WTC11 (cell line): Measurements from ENCODE around the gene NCKAP5. TPM values are rescaled to one million over a fixed set of nuclear protein-coding genes. Genes with fewer than 3 reads are reported as not detected.

Source experiments
- ATAC-seq: fragments of 200-7000 bp; cut with Tn5 transposase; 2 replicates; pipeline ENCODE4 v1.10.0; 2021; ENCODE audit warnings: mild to moderate bottlenecking, moderate library complexity
- CTCF ChIA-PET: fragments of 300-600 bp; sonication (Branson Sonifier 250); formaldehyde crosslinking; loops from one replicate; lab custom pipeline; 2021; ENCODE audit warnings: antibody characterized with exemption; lab: Charles Lee
- POLR2A ChIA-PET: fragments of 350-600 bp; sonication (Branson Sonifier 250); formaldehyde crosslinking; loops from one replicate; lab custom pipeline; 2021; ENCODE audit warnings: antibody characterized with exemption; lab: Charles Lee
- DNase-seq: peaks from one replicate; pipeline ENCODE4 v3.0.0; 2021; ENCODE audit warnings: low spot score
- H3K27ac Mint-ChIP-seq: 2 replicates; pipeline ENCODE4 v1.8.0; 2021; ENCODE audit warnings: mixed read lengths
- H3K27me3 Mint-ChIP-seq: 2 replicates; pipeline ENCODE4 v1.8.0; 2021; ENCODE audit warnings: low read depth, mild to moderate bottlenecking, moderate library complexity, mixed read lengths
- H3K36me3 Mint-ChIP-seq: 2 replicates; pipeline ENCODE4 v1.8.0; 2021; ENCODE audit warnings: mixed read lengths
- H3K4me1 Mint-ChIP-seq: 2 replicates; pipeline ENCODE4 v1.8.0; 2022; ENCODE audit warnings: mixed read lengths
- H3K4me3 Mint-ChIP-seq: 2 replicates; pipeline ENCODE4 v1.8.0; 2021; ENCODE audit warnings: mild to moderate bottlenecking, moderate library complexity, mixed read lengths
- H3K9me3 Mint-ChIP-seq: 2 replicates; pipeline ENCODE4 v1.8.0; 2021; ENCODE audit warnings: mixed read lengths
- CREM ChIP-seq: sonication (generic); formaldehyde crosslinking; IDR thresholded peaks from 2 replicates; pipeline ENCODE4 v1.8.1; 2022; ENCODE audit warnings: mild to moderate bottlenecking, missing genetic modification reagents, moderate library complexity
- FOXP4 ChIP-seq: sonication (generic); formaldehyde crosslinking; IDR thresholded peaks from 2 replicates; pipeline ENCODE4 v1.8.0; 2022; ENCODE audit warnings: mild to moderate bottlenecking, missing genetic modification reagents
- HMGA2 ChIP-seq: fragments of 250-450 bp; sonication (Bioruptor Pico); IDR thresholded peaks from 2 replicates; pipeline ENCODE4 v1.4.0; 2021; ENCODE audit warnings: mild to moderate bottlenecking, moderate library complexity
- NR3C1 ChIP-seq: sonication (generic); formaldehyde crosslinking; conservative IDR thresholded peaks from 2 replicates; pipeline ENCODE4 v1.8.1; 2023; ENCODE audit warnings: low read depth, mild to moderate bottlenecking, missing genetic modification reagents
- PRDM15 ChIP-seq: sonication (generic); formaldehyde crosslinking; IDR thresholded peaks from 2 replicates; pipeline ENCODE4 v1.8.0; 2022; ENCODE audit warnings: missing genetic modification reagents
- TP53 ChIP-seq: sonication (generic); formaldehyde crosslinking; IDR thresholded peaks from 2 replicates; pipeline ENCODE4 v1.8.1; 2023; ENCODE audit warnings: mild to moderate bottlenecking, missing genetic modification reagents
- USF2 ChIP-seq: sonication (generic); formaldehyde crosslinking; IDR thresholded peaks from 2 replicates; pipeline ENCODE4 v1.8.1; 2023; ENCODE audit warnings: mild to moderate bottlenecking, missing genetic modification reagents, moderate library complexity
- ZNF396 ChIP-seq: fragments of 250-450 bp; sonication (Bioruptor Pico); IDR thresholded peaks from 2 replicates; pipeline ENCODE4 v1.8.0; 2021; ENCODE audit warnings: mild to moderate bottlenecking, moderate library complexity, borderline replicate concordance
- total RNA-seq: library from RNA; stranded (reverse); gene quantifications from 3 replicates; pipeline ENCODE4 v1.2.3, GENCODE V29; 2021
- TF ChIP-seq, protein P1 (sequence below): sonication (generic); formaldehyde crosslinking; IDR thresholded peaks from 2 replicates; pipeline ENCODE4 v1.8.1; 2022; ENCODE audit warnings: mild to moderate bottlenecking, moderate library complexity, missing genetic modification reagents
- TF ChIP-seq, protein P2 (sequence below): fragments of 250-450 bp; sonication (Bioruptor Pico); IDR thresholded peaks from 2 replicates; pipeline ENCODE4 v1.9.0; 2021; ENCODE audit warnings: mild to moderate bottlenecking, borderline replicate concordance
- TF ChIP-seq, protein P3 (sequence below): sonication (generic); formaldehyde crosslinking; IDR thresholded peaks from 2 replicates; pipeline ENCODE4 v1.8.1; 2023; ENCODE audit warnings: mild to moderate bottlenecking, missing genetic modification reagents, borderline replicate concordance

NCKAP5 gene
- total RNA-seq, 1 experiment from 2014 or later: 0.55 TPM

- TF ChIP-seq, protein P1, sequence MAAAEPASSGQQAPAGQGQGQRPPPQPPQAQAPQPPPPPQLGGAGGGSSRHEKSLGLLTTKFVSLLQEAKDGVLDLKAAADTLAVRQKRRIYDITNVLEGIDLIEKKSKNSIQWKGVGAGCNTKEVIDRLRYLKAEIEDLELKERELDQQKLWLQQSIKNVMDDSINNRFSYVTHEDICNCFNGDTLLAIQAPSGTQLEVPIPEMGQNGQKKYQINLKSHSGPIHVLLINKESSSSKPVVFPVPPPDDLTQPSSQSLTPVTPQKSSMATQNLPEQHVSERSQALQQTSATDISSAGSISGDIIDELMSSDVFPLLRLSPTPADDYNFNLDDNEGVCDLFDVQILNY: no peak
- no peak for TF ChIP-seq NR3C1 (CRISPR knock-in tag)
- TF ChIP-seq, protein P2, sequence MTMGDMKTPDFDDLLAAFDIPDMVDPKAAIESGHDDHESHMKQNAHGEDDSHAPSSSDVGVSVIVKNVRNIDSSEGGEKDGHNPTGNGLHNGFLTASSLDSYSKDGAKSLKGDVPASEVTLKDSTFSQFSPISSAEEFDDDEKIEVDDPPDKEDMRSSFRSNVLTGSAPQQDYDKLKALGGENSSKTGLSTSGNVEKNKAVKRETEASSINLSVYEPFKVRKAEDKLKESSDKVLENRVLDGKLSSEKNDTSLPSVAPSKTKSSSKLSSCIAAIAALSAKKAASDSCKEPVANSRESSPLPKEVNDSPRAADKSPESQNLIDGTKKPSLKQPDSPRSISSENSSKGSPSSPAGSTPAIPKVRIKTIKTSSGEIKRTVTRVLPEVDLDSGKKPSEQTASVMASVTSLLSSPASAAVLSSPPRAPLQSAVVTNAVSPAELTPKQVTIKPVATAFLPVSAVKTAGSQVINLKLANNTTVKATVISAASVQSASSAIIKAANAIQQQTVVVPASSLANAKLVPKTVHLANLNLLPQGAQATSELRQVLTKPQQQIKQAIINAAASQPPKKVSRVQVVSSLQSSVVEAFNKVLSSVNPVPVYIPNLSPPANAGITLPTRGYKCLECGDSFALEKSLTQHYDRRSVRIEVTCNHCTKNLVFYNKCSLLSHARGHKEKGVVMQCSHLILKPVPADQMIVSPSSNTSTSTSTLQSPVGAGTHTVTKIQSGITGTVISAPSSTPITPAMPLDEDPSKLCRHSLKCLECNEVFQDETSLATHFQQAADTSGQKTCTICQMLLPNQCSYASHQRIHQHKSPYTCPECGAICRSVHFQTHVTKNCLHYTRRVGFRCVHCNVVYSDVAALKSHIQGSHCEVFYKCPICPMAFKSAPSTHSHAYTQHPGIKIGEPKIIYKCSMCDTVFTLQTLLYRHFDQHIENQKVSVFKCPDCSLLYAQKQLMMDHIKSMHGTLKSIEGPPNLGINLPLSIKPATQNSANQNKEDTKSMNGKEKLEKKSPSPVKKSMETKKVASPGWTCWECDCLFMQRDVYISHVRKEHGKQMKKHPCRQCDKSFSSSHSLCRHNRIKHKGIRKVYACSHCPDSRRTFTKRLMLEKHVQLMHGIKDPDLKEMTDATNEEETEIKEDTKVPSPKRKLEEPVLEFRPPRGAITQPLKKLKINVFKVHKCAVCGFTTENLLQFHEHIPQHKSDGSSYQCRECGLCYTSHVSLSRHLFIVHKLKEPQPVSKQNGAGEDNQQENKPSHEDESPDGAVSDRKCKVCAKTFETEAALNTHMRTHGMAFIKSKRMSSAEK (CRISPR knock-in tag): no peak
- no peak for TF ChIP-seq TP53 (CRISPR knock-in tag)
- no peak for TF ChIP-seq USF2
- no peak for TF ChIP-seq CREM (CRISPR knock-in tag)
- no peak for TF ChIP-seq FOXP4
- TF ChIP-seq PRDM15 (CRISPR knock-in tag): no peak
- no peak for TF ChIP-seq HMGA2
- no peak for TF ChIP-seq ZNF396 (CRISPR knock-in tag)
- TF ChIP-seq, protein P3, sequence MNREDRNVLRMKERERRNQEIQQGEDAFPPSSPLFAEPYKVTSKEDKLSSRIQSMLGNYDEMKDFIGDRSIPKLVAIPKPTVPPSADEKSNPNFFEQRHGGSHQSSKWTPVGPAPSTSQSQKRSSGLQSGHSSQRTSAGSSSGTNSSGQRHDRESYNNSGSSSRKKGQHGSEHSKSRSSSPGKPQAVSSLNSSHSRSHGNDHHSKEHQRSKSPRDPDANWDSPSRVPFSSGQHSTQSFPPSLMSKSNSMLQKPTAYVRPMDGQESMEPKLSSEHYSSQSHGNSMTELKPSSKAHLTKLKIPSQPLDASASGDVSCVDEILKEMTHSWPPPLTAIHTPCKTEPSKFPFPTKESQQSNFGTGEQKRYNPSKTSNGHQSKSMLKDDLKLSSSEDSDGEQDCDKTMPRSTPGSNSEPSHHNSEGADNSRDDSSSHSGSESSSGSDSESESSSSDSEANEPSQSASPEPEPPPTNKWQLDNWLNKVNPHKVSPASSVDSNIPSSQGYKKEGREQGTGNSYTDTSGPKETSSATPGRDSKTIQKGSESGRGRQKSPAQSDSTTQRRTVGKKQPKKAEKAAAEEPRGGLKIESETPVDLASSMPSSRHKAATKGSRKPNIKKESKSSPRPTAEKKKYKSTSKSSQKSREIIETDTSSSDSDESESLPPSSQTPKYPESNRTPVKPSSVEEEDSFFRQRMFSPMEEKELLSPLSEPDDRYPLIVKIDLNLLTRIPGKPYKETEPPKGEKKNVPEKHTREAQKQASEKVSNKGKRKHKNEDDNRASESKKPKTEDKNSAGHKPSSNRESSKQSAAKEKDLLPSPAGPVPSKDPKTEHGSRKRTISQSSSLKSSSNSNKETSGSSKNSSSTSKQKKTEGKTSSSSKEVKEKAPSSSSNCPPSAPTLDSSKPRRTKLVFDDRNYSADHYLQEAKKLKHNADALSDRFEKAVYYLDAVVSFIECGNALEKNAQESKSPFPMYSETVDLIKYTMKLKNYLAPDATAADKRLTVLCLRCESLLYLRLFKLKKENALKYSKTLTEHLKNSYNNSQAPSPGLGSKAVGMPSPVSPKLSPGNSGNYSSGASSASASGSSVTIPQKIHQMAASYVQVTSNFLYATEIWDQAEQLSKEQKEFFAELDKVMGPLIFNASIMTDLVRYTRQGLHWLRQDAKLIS: no peak
- Mint-ChIP-seq H3K36me3 (no peaks in the 10 kb centered on the region), H3K27ac (no peak overlapping the region), H3K27me3 (no peaks in the 10 kb centered on the region), H3K4me1 (peaks cover 28% of the 10 kb centered on the region), H3K4me3 (no peak overlapping the region), H3K9me3 (peaks cover 4% of the 10 kb centered on the region)
- no peak for ATAC-seq
- CTCF ChIA-PET: interaction anchor here (1.2 kb wide), 1 partner anchor 11 kb away, joined by 3 read pairs; no protein-coding TSS in a partner anchor
- no peak for DNase-seq
- POLR2A ChIA-PET: interaction anchor here (1.0 kb wide), 1 partner anchor 109 kb away, joined by 3 read pairs; no protein-coding TSS in a partner anchor
Observed at GRCh38 chr2:132978840-132979239, 589.4 kb downstream of the NCKAP5 start.
